ENCODE data around the gene SRRM2. TPM values are rescaled to one million over a fixed set of nuclear protein-coding genes. Genes with fewer than 3 reads are reported as not detected.
A peak's percentile ranks its signal among the peaks of the same experiment; 100 is the strongest.

Gene SRRM2
- total RNA-seq, 3 donors from 2014 or later, result 538 to 819 (median 692) TPM

- no peak for ATAC-seq
- Histone ChIP-seq H3K4me1 (ENCODE audit: low read depth) (peaks cover 20% of the 10 kb centered on the region), H3K4me3 (no peak overlapping the region), H3K9me3 (no peaks in the 10 kb centered on the region), H3K36me3 (ENCODE audit: low read depth) (no peaks in the 10 kb centered on the region)
- TF ChIP-seq, protein P1, sequence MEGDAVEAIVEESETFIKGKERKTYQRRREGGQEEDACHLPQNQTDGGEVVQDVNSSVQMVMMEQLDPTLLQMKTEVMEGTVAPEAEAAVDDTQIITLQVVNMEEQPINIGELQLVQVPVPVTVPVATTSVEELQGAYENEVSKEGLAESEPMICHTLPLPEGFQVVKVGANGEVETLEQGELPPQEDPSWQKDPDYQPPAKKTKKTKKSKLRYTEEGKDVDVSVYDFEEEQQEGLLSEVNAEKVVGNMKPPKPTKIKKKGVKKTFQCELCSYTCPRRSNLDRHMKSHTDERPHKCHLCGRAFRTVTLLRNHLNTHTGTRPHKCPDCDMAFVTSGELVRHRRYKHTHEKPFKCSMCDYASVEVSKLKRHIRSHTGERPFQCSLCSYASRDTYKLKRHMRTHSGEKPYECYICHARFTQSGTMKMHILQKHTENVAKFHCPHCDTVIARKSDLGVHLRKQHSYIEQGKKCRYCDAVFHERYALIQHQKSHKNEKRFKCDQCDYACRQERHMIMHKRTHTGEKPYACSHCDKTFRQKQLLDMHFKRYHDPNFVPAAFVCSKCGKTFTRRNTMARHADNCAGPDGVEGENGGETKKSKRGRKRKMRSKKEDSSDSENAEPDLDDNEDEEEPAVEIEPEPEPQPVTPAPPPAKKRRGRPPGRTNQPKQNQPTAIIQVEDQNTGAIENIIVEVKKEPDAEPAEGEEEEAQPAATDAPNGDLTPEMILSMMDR (IDR thresholded peaks at IDR 0.05), result no peak
- intact Hi-C loops (cut with DNase I, micrococcal nuclease), result no loop called here
- DNase-seq, result no peak
Measured at GRCh38 chr16:2715966-2716885, 36.2 kb upstream of the SRRM2 start.

DNA sequence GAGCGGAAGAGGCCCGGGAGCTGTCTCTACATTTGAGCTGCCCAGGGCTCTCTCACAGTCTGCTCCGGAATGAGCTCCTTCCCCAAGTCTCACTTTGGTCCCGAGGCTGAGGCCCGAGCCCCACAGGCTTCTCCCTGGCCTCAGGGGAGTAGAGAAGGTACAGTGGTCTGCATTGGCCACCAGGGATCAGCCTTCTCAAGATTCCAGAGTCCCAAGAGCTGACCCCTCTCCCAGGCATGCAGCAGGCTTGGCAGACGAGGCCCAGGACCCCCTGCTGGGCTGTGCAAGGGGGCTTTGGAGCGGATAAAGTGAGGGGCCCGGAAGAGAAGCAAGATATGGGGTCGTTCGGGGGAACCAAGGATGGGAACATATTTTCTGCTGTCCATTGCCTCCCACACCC is 35.5 kb upstream of the SRRM2 start:
- no peaks in the 10 kb centered on the region for H3K9me3 ChIP-seq
- H3K4me3 ChIP-seq, result no peak overlapping the region
- no peaks in the 10 kb centered on the region for H3K36me3 ChIP-seq (ENCODE audit: low read depth)
- TF ChIP-seq, protein P1 (IDR thresholded peaks at IDR 0.05), result no peak
- ATAC-seq (no peak), DNase-seq (peak in 1 of 3 donors; percentile 14)
- peaks cover 24% of the 10 kb centered on the region for H3K4me1 ChIP-seq (ENCODE audit: low read depth)
- intact Hi-C loops (cut with DNase I, micrococcal nuclease), result no loop called here

GRCh38 chr16:2717383-2718263 is 34.8 kb upstream of the SRRM2 start:
- no peak overlapping the region for H3K4me3 ChIP-seq
- TF ChIP-seq, protein P1 (IDR thresholded peaks at IDR 0.05), result no peak
- H3K36me3 ChIP-seq (ENCODE audit: low read depth), result no peaks in the 10 kb centered on the region
- intact Hi-C loops (cut with DNase I, micrococcal nuclease), result no loop called here
- peaks cover 24% of the 10 kb centered on the region for H3K4me1 ChIP-seq (ENCODE audit: low read depth)
- H3K9me3 ChIP-seq, result no peaks in the 10 kb centered on the region
- no peak for ATAC-seq
- peak in 1 of 3 donors; percentile 24 for DNase-seq

GRCh38 chr16:2719328-2720063 is 32.9 kb upstream of the SRRM2 start:
- DNase-seq (peak; percentile 83 to 86 (median 85)), ATAC-seq (peak; percentile 73)
- Histone ChIP-seq H3K9me3 (no peaks in the 10 kb centered on the region), H3K4me3 (no peak overlapping the region), H3K36me3 (ENCODE audit: low read depth) (no peaks in the 10 kb centered on the region), H3K4me1 (ENCODE audit: low read depth) (peaks cover 24% of the 10 kb centered on the region)
- intact Hi-C loops (cut with DNase I, micrococcal nuclease), result no loop called here
- TF ChIP-seq, protein P1 (IDR thresholded peaks at IDR 0.05), result no peak

DNA sequence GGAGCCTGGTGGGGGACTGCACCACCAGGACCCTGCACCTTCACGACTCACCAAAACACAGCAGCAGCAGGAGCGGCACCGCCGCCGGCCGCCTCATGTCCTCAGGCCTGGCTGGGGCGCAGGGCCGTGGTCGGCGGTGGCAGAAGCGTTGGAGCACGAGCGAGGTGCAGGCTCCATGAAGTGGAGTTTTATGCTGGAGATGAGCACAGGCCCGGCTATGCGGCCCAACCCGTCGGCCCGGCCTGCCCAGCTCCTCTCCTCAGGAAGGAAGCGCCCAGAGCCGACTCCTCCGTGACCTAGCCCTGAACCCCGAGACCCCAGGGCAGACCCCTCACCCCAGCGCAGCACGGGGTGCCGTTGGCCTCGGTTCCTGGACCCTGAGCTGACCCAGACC is 32.4 kb upstream of the SRRM2 start, which contains the start of gene PRSS27:
TSS of gene PRSS27 (minus strand) at position 161 of the 394 bp plus-strand sequence. CDS start at position 97, 64 bp downstream.
- no peak for ATAC-seq
- DNase-seq, result peak; percentile 14 to 59 (median 55)
- no peaks in the 10 kb centered on the region for H3K9me3 ChIP-seq
- H3K4me3 ChIP-seq, result peak within 1 kb of the TSS; percentile 9
- intact Hi-C loops (cut with DNase I, micrococcal nuclease), result no loop called here
- H3K36me3 ChIP-seq (ENCODE audit: low read depth), result no peaks in the 10 kb centered on the region
- TF ChIP-seq, protein P1 (IDR thresholded peaks at IDR 0.05), result no peak
- peaks cover 24% of the 10 kb centered on the region for H3K4me1 ChIP-seq (ENCODE audit: low read depth)

All from mucosa of descending colon (tissue), 3 donors.